ENCODE results near the gene LYPD1.

The LYPD1 gene

DNA sequence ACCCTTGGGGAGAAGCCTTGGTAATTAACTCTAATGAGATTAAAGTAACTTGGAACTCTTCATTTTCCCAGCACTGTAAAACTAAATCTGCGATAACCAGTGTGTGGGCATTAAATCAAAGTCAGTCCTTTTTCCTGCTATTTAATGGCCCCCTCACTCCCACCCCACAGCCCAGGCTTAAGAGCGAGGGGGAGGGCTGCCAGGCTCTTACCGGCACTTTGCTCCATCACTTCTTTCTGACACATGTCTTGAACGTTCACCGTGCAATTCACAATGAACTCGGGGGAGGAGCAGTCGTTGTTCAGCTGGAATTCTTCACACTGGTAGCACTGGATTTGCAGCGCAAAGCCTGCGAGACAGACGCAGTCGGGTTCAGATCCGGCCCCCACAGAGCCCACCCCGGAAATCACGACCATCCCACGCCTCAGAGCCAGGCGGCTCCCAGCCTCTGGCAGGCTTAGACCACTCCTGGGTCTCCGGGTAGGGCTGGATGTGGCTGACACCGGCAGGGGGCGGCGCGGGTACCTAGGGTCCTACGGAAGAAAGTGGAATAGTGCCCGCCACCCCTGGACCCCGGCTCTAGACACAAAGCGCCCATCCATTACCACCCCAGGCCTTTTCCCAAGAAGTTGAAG lies 1.7 kb downstream of the LYPD1 start:
- DNase-seq (ENCODE audit: low spot score): no peak

- DNase-seq (ENCODE audit: low spot score): no peak
These were observed 2.3 kb downstream of the LYPD1 start for GRCh38 chr2:132667706-132668105.

GRCh38 chr2:132665401-132666140 lies 4.4 kb downstream of the LYPD1 start:
- DNase-seq (ENCODE audit: low spot score): no peak

GRCh38 chr2:132664096-132664495 lies 5.9 kb downstream of the LYPD1 start:
- no peak for DNase-seq (ENCODE audit: low spot score)

GRCh38 chr2:132662732-132663131 lies 7.3 kb downstream of the LYPD1 start:
- DNase-seq (ENCODE audit: low spot score): no peak

GRCh38 chr2:132659331-132659730 lies 10.7 kb downstream of the LYPD1 start:
- DNase-seq (ENCODE audit: low spot score): no peak

GRCh38 chr2:132656266-132656975 lies 13.6 kb downstream of the LYPD1 start:
- no peak for DNase-seq (ENCODE audit: low spot score)

DNA sequence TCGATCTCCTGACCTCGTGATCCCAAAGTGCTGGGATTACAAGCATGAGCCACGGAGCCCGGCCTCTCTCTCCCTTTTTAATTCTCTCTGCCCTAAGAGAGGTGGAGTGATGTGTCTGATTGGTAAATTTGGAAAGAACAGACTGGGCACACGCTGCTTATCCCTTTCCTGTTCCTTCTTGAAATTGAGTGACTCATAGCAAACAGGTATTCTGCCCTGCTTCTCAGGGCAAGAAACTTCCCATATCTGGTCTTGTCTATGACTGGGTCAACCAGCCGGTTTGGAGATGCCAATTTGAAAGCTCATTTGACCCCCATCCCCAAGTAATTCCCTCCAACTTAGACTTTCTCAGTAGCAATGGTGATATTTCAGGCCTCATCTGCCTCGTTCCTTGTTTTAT lies 15.0 kb downstream of the LYPD1 start:
- no peak for DNase-seq (ENCODE audit: low spot score)

DNA sequence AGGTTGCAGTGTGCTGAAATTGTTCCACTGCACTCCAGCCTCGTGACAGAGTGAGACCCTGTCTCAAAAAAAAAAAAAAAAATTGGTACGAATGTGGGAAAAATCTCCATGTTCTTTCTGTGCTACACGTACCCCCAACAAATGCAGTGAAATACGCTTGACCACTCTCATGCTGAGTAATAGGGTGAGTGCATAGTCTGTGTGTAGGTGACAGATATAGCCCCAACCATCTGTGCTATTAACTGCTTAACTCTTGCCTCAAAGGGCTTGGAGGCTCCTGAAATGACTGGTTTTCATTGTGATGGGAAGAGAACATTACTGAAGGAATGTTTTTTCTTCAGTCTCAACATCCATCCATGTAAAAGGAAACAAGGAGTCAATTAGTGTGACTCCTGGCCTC lies 15.7 kb downstream of the LYPD1 start:
- no peak for DNase-seq (ENCODE audit: low spot score)

DNA sequence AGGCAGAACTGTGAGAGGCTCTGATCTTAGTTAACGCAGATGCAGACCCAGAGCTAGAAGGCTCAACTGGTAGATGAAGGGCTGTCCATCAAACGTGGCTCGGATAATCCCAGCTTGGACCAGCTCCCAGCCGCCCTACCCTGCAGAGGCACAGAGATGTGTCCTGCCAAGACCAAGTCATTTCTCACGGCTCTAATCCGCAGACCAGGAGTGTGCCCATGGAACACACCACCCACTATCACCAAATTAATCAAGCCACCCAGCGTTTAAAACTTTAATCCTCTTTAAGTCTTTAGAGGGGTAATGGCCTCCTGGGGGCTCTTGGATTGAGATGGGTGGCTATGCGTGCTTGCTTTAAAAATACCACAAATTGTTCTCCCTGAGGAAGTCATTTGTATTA lies 17.5 kb downstream of the LYPD1 start:
- no peak for DNase-seq (ENCODE audit: low spot score)

DNA sequence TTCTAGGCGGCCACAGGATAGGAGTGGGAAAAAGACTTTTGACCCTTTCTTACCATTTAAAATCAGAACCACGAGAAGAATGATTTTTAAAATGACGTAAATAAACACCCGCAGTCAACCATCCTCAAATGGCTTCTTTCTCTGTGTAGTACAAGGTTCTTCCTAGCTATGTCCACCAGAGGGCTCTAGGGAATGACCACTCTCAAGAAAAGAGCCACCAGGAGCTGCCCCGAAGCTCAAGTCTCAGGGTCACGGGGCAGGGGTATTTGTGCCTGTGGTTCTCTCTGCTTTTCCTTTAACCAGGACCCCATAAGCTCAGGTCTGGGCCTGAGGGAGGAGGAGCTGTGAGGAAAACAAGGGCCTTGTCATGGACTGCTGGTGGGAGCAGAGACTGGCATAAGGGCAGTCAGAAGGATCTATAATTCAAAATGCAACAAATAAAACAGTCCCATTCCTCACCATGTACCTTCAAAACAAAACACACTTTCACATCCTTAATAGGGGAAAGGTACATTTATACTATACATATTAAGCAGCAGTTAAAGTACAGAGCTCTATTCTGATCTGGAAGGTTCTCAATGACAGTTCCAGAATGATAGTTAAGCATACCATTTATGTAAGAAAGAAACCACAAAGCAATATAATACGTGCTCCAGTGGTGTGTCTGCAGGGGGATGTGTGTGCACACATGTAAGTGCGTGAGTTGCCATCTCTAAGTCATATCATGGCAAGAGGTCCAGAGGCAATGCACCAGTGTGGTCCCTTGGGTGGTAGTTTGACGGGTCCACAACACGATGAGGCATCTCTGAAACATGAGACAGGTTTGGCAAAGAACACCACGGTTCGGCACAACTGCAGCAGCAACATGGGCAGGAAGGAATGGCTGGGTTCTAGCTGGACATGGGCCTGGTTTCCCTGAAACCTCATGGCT lies 18.6 kb downstream of the LYPD1 start:
- DNase-seq (ENCODE audit: low spot score): no peak

DNA sequence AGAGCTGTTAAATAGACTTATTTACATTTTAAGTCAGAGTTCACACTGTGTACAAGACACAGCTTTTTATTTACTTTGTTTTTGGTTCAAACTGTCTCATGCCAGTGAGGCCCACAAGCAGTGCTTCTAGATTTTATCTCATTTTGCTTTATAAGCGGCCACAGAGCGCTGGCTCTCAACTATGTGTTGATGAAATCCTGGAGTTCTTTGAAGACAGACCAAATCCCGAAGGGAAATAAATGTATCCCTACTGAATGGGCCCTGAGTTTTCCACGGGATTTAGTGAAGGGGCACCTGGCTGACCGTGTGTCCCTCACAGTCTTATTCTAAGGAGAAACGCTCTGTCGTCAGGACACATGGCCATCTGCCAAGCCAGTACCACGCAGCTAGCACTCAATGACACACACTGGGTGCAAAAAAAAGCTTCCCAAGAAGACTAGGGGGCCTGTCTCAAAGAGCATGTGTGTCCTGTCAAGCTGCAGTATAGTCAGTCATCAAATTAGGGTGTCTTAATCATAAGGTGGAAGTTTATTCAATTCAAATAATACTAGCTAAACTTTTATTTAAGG lies 23.4 kb downstream of the LYPD1 start:
- DNase-seq (ENCODE audit: low spot score): no peak

GRCh38 chr2:132645722-132646539 lies 24.1 kb downstream of the LYPD1 start:
- DNase-seq (ENCODE audit: low spot score): peak; percentile 63

DNA sequence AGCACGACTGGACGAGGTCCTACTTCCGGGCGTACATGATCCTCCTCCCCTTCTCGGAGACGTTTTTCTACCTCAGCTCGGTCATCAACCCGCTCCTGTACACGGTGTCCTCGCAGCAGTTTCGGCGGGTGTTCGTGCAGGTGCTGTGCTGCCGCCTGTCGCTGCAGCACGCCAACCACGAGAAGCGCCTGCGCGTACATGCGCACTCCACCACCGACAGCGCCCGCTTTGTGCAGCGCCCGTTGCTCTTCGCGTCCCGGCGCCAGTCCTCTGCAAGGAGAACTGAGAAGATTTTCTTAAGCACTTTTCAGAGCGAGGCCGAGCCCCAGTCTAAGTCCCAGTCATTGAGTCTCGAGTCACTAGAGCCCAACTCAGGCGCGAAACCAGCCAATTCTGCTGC lies 24.8 kb downstream of the LYPD1 start:
- DNase-seq (ENCODE audit: low spot score): no peak

DNA sequence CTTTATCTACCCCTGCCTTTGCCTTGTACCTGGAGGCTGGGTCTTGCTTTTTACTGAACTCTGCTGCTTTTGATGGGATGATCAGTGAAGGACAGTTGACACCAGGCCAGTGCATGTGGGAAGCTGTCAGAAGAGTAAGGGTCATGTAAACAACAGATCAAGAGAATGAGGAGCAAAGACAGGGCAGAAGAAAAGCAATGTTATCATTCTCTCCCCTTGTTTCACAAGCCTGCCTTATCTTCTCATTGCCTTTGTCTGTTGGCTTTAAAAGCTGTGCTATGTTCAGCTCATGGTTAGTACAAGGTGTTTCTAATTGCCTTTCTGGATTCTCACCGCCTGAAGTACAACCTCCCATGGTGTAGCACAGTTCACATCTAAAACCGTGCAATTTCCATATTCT lies 27.6 kb downstream of the LYPD1 start:
- DNase-seq (ENCODE audit: low spot score): no peak

DNA sequence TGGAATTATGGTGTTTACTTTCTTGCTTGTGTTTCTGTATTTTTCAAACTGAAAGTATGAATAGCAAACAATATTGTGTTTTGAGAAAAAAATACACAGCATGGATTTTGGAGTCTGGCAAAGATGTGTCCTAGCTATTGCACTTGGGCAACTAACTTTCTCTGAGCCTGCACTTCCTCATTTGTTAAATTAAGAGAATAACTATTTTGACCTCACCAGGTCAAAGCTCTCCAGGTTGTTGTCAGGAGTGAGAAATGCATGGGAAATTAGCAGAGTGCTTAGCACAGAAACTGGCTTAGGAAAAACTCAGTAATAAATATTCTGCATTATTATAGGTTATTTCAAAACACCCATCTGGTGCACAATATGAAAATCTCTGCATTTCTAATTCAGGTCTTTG lies 28.2 kb downstream of the LYPD1 start:
- DNase-seq (ENCODE audit: low spot score): no peak

DNA sequence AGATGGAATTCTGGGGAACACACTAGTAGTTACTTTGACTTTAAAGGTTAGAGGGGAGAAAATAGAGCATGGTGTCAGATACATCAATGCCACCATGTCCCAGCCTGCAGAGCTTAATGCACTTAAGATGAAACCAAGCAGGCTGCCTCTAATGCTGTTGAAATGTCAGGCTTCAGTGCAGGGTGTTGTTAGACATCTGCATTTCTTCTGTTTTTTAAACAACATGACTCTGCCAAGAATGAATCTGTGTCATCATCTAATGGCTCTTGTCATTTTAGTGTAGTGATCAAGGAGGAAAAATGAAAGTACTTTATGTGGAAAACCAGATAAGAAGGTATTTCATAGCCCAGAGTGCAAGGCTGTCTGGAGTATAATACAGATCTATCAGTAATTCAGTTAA lies 29.9 kb downstream of the LYPD1 start:
- DNase-seq (ENCODE audit: low spot score): no peak

DNA sequence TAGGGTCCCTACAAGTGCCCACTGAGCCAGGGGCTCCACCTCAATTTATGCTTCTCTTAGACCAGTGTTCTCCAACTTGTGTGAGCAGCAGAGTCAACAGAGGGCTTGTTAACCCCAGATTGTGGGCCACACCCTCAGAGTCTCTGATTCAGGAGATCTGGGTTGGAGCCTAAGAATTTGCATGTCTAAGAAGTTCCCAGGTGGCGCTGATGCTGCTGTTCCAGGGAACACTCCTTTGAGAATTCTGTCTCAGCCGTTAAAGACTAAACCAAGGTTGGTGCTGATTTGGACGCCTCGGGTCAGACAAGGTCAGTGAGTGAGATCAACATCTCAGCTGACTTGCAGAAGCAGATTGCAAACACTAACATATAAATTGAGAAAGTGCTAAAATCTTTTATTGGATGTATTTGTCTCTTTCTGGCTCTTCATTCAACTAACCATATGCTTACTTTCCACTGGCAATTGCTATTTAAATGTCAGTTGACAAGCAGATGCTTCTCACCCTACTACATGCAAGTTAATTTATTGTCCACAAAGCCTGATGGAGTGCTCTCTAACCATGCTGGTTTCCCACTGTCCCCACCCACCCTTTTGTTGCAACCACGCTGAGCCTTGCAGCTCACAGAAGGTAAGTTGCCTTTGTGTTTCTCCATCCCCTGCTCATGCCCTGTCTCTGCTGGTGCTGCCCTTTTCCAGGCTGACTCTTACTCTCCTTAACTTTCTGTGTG lies 31.5 kb downstream of the LYPD1 start:
- DNase-seq (ENCODE audit: low spot score): no peak

GRCh38 chr2:132636346-132636745 lies 33.7 kb downstream of the LYPD1 start:
- no peak for DNase-seq (ENCODE audit: low spot score)

- DNase-seq (ENCODE audit: low spot score): no peak
These were observed 36.4 kb downstream of the LYPD1 start for GRCh38 chr2:132633635-132634034.
